ENCODE data around the gene EPN2.

- TF ChIP-seq POLR2AphosphoS5 (IDR thresholded peaks at IDR 0.05; ENCODE audit: low read depth, low read length) (no peak), SIN3A (IDR thresholded peaks at IDR 0.05; ENCODE audit: borderline replicate concordance, low read depth, low read length) (no peak), CTCF (IDR thresholded peaks at IDR 0.05) (no peak), EZH2phosphoT487 (IDR thresholded peaks at IDR 0.05; ENCODE audit: borderline replicate concordance, low read depth) (no peak), USF2 (IDR thresholded peaks at IDR 0.05; ENCODE audit: borderline replicate concordance, low read depth, low read length) (no peak), NFIC (IDR thresholded peaks at IDR 0.05; ENCODE audit: borderline replicate concordance) (no peak), NRF1 (IDR thresholded peaks at IDR 0.05; ENCODE audit: low read depth, low read length) (no peak), FOXJ3 (CRISPR knock-in tag; IDR thresholded peaks at IDR 0.05) (no peak), JUND (IDR thresholded peaks at IDR 0.05) (no peak), RAD21 (IDR thresholded peaks at IDR 0.05; ENCODE audit: low read length) (no peak), YY1 (IDR thresholded peaks at IDR 0.05; ENCODE audit: low read depth) (no peak)
- TF ChIP-seq, protein P1, sequence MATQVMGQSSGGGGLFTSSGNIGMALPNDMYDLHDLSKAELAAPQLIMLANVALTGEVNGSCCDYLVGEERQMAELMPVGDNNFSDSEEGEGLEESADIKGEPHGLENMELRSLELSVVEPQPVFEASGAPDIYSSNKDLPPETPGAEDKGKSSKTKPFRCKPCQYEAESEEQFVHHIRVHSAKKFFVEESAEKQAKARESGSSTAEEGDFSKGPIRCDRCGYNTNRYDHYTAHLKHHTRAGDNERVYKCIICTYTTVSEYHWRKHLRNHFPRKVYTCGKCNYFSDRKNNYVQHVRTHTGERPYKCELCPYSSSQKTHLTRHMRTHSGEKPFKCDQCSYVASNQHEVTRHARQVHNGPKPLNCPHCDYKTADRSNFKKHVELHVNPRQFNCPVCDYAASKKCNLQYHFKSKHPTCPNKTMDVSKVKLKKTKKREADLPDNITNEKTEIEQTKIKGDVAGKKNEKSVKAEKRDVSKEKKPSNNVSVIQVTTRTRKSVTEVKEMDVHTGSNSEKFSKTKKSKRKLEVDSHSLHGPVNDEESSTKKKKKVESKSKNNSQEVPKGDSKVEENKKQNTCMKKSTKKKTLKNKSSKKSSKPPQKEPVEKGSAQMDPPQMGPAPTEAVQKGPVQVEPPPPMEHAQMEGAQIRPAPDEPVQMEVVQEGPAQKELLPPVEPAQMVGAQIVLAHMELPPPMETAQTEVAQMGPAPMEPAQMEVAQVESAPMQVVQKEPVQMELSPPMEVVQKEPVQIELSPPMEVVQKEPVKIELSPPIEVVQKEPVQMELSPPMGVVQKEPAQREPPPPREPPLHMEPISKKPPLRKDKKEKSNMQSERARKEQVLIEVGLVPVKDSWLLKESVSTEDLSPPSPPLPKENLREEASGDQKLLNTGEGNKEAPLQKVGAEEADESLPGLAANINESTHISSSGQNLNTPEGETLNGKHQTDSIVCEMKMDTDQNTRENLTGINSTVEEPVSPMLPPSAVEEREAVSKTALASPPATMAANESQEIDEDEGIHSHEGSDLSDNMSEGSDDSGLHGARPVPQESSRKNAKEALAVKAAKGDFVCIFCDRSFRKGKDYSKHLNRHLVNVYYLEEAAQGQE (IDR thresholded peaks at IDR 0.05; ENCODE audit: low read depth, low read length): no peak
- TF ChIP-seq, protein P2, sequence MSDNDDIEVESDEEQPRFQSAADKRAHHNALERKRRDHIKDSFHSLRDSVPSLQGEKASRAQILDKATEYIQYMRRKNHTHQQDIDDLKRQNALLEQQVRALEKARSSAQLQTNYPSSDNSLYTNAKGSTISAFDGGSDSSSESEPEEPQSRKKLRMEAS (IDR thresholded peaks at IDR 0.05; ENCODE audit: low read depth): no peak
Measured at GRCh38 chr17:19286751-19287341, 49.7 kb downstream of the EPN2 start.

Data from SK-N-SH (cell line).